ENCODE data around the gene TNNI3K. TPM values are rescaled to one million over a fixed set of nuclear protein-coding genes. Genes with fewer than 3 reads are reported as not detected.

Gene TNNI3K
- total and polyA plus RNA-seq, 2 of the 8 experiments (the other 6 are each of a cell fraction or from before 2014, with no cell fraction given) = 0.41 to 0.48 TPM

DNA sequence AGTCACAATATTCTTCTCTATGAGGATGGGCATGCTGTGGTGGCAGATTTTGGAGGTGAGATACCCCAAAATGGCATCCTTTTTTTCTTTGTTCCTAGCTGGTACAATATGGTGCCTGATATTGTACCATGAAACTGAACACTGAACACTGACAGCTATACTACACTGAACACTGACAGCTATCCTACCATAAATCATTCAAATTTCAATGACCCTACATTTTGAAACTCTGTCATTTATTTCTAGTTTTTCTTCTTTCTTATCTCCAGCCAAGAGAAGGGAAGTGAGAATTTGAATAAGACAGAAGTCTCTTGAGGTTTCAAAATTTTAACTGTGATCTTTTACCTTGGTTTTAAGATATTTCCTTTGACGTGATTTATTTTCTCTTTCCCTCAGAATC lies 200.9 kb downstream of the TNNI3K start (continued):
- TF ChIP-seq CHD1 (IDR thresholded peaks at IDR 0.05; ENCODE audit: low read depth, low read length) (no peak), TBP (IDR thresholded peaks at IDR 0.05; ENCODE audit: low read depth, low read length) (no peak)
- TF ChIP-seq, protein P1, sequence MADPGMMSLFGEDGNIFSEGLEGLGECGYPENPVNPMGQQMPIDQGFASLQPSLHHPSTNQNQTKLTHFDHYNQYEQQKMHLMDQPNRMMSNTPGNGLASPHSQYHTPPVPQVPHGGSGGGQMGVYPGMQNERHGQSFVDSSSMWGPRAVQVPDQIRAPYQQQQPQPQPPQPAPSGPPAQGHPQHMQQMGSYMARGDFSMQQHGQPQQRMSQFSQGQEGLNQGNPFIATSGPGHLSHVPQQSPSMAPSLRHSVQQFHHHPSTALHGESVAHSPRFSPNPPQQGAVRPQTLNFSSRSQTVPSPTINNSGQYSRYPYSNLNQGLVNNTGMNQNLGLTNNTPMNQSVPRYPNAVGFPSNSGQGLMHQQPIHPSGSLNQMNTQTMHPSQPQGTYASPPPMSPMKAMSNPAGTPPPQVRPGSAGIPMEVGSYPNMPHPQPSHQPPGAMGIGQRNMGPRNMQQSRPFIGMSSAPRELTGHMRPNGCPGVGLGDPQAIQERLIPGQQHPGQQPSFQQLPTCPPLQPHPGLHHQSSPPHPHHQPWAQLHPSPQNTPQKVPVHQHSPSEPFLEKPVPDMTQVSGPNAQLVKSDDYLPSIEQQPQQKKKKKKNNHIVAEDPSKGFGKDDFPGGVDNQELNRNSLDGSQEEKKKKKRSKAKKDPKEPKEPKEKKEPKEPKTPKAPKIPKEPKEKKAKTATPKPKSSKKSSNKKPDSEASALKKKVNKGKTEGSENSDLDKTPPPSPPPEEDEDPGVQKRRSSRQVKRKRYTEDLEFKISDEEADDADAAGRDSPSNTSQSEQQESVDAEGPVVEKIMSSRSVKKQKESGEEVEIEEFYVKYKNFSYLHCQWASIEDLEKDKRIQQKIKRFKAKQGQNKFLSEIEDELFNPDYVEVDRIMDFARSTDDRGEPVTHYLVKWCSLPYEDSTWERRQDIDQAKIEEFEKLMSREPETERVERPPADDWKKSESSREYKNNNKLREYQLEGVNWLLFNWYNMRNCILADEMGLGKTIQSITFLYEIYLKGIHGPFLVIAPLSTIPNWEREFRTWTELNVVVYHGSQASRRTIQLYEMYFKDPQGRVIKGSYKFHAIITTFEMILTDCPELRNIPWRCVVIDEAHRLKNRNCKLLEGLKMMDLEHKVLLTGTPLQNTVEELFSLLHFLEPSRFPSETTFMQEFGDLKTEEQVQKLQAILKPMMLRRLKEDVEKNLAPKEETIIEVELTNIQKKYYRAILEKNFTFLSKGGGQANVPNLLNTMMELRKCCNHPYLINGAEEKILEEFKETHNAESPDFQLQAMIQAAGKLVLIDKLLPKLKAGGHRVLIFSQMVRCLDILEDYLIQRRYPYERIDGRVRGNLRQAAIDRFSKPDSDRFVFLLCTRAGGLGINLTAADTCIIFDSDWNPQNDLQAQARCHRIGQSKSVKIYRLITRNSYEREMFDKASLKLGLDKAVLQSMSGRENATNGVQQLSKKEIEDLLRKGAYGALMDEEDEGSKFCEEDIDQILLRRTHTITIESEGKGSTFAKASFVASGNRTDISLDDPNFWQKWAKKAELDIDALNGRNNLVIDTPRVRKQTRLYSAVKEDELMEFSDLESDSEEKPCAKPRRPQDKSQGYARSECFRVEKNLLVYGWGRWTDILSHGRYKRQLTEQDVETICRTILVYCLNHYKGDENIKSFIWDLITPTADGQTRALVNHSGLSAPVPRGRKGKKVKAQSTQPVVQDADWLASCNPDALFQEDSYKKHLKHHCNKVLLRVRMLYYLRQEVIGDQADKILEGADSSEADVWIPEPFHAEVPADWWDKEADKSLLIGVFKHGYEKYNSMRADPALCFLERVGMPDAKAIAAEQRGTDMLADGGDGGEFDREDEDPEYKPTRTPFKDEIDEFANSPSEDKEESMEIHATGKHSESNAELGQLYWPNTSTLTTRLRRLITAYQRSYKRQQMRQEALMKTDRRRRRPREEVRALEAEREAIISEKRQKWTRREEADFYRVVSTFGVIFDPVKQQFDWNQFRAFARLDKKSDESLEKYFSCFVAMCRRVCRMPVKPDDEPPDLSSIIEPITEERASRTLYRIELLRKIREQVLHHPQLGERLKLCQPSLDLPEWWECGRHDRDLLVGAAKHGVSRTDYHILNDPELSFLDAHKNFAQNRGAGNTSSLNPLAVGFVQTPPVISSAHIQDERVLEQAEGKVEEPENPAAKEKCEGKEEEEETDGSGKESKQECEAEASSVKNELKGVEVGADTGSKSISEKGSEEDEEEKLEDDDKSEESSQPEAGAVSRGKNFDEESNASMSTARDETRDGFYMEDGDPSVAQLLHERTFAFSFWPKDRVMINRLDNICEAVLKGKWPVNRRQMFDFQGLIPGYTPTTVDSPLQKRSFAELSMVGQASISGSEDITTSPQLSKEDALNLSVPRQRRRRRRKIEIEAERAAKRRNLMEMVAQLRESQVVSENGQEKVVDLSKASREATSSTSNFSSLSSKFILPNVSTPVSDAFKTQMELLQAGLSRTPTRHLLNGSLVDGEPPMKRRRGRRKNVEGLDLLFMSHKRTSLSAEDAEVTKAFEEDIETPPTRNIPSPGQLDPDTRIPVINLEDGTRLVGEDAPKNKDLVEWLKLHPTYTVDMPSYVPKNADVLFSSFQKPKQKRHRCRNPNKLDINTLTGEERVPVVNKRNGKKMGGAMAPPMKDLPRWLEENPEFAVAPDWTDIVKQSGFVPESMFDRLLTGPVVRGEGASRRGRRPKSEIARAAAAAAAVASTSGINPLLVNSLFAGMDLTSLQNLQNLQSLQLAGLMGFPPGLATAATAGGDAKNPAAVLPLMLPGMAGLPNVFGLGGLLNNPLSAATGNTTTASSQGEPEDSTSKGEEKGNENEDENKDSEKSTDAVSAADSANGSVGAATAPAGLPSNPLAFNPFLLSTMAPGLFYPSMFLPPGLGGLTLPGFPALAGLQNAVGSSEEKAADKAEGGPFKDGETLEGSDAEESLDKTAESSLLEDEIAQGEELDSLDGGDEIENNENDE (IDR thresholded peaks at IDR 0.05; ENCODE audit: insufficient replicate concordance, low read length) = no peak

All from H1 (cell line).